ENCODE results near the gene GADD45A.
A peak's percentile ranks its signal among the peaks of the same experiment; 100 is the strongest.
"Not testable (repeated sequence)": the region's sequence is repeated elsewhere in the genome, so short reads cannot be mapped to it uniquely, and the experiment has no call there.

GADD45A gene

GRCh38 chr1:67685067-67685557 lies at the start of gene GADD45A:
TSS of gene GADD45A (plus strand) at chr1:67685201. CDS start at chr1:67685495, 294 bp downstream.
- DNase-seq (ENCODE audit: low read depth in 2 of 2) = peak; percentile 84 to 91

GRCh38 chr1:67636146-67636545 lies 48.9 kb upstream of the GADD45A start:
- DNase-seq (ENCODE audit: low read depth in 2 of 2) = no peak

GRCh38 chr1:67639361-67639760 lies 45.6 kb upstream of the GADD45A start:
- DNase-seq (ENCODE audit: low read depth in 2 of 2) = no peak

GRCh38 chr1:67642629-67643028 lies 42.4 kb upstream of the GADD45A start:
- no peak for DNase-seq (ENCODE audit: low read depth in 2 of 2)

DNA sequence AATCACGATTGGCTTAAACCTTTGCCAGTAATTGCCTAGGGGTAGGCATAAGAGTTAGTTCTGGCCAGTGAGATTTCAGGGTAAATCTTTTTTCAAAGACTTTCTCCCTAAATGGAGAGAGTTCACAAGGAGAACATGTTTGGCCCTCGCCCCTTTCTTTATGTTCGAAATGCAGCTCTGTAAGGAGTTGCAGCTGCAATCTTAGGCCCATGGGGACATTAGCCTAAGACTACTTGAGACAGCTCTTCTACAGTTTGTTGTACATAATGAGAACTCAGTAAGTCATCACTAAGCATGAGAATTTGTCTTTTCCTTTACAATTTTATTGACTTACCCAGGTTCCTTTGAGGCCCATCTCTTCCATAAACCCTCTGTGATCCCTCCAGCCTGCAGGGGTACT lies 40.4 kb upstream of the GADD45A start:
- no peak for DNase-seq (ENCODE audit: low read depth in 2 of 2)

GRCh38 chr1:67645495-67646144 lies 39.4 kb upstream of the GADD45A start:
- no peak for DNase-seq (ENCODE audit: low read depth in 2 of 2)

- DNase-seq (ENCODE audit: low read depth in 2 of 2) = no peak
Measured at GRCh38 chr1:67646145-67647035, 38.6 kb upstream of the GADD45A start.

- no peak for DNase-seq (ENCODE audit: low read depth in 2 of 2)
Measured at GRCh38 chr1:67647036-67647798, 37.8 kb upstream of the GADD45A start.

DNA sequence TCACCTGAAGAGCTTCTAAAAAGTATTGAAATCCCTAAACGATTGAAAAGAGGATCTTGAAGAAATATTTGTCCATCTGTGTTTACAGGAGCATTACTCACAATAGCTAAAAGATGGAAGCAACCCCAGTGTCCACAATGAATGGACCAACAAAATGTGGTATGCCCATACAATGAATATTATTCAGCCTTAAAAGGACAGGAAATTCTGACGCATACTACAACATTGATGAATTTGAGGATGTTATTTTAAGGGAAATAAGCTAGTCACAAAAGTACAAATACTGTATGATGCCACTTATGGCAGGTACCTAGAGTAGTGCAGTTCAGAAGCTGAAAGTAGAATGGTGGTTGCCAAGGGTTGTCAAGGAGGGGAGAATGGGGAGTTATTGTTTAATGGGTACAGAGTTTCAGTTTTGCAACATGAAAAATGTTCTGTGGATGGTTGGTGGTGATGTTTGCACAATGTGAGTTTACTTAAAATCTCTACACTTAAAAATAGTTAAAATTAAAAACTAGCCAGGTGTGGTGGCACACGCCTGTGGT lies 37.1 kb upstream of the GADD45A start:
- DNase-seq (ENCODE audit: low read depth in 2 of 2) = no peak

- DNase-seq (ENCODE audit: low read depth in 2 of 2) = no peak
Measured at GRCh38 chr1:67648582-67649326, 36.2 kb upstream of the GADD45A start.

DNA sequence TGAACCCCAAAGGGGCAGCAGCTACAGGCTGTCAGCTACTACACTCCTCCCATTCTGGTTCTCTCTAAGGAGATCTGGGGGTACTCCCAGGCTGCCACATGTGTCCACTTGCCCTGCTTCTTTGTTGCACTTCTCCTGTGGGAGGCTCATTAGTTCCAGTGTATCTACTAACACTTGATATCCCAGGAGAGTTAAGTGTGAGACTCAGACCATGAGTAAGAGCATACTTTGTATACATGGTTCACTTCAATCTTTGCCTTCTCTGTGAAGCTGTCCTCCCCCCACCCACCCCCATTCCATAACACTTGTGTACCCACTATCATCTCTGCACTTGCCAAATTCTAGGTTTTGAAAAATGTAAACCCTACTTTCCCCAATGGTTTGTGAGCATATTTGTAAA lies 34.9 kb upstream of the GADD45A start:
- DNase-seq (ENCODE audit: low read depth in 2 of 2) = no peak

DNA sequence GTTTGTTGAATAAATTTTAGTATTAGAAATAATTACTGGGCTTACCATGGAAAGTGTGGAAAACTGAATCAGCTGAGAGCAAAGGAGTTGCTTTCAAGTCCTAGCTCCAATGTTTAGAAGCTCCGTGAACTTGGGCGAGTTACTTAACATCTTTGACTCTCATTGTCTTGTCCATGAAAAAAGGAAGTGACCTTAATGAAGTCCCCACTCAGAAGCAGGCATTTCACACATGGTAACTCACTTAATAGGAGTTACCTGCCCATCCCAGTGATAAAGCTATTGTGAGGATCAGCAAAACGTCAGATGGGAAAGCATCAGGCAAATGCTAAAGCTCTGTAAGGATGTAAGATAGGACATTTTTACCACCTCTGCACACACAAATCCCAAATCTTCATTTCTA lies 34.0 kb upstream of the GADD45A start:
- DNase-seq (ENCODE audit: low read depth in 2 of 2) = no peak

DNA sequence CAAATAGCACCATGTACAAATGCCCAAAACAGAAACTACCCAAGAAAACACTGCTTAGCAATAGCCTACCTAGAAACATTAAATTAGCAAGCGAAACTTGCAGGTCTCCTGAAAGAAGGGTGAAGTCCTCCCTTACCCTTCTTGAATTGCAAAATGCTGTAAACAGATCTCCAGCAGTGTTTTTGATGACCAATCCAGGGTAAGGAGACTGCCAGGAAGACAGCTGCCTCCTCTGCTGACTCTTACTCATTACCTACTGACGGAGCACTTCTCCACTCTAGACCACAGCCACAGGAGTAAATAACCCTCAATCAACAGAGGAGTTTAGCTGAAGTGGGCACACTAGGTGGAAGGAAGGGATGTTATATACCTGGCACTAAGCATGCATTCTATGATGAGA lies 32.2 kb upstream of the GADD45A start:
- DNase-seq (ENCODE audit: low read depth in 2 of 2) = no peak

DNA sequence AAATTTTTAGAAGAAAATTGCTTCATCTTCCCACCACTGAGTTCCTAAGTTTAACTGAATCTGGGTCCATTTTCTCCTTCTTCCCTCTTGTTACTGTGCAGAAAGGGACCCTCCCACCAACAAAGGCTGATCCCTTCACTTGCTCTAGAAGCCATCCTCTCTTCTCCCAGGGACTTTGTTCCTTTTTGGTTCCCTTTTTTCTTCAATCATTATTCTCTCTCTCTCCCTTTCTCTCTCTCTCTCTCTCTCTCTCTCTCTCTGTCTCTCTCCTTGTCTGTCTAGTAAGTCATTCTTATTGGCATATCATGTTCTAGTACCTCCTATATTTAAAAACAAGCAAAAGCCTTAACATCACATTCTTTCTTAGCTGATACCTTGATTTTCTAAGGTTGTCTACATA lies 31.7 kb upstream of the GADD45A start:
- no peak for DNase-seq (ENCODE audit: low read depth in 2 of 2)

DNA sequence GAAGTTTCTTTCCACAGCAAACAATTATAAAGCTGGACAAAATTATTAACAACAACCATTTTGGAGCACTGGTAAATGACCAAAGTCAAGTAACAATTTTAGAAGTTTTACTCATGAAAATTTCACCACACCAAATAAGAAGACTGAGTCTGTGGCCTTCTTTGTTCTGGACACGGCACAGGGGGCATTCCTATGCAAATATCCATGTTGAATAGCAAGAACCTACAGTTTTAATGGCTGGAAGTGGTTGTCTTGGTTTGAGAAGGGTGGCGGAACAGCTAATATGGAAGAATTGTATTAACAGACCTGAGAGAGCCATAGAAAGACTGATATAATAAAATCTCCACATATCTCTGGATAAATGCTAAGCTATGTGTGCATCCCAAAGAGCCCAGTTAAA lies 29.4 kb upstream of the GADD45A start:
- DNase-seq (ENCODE audit: low read depth in 2 of 2) = no peak

DNA sequence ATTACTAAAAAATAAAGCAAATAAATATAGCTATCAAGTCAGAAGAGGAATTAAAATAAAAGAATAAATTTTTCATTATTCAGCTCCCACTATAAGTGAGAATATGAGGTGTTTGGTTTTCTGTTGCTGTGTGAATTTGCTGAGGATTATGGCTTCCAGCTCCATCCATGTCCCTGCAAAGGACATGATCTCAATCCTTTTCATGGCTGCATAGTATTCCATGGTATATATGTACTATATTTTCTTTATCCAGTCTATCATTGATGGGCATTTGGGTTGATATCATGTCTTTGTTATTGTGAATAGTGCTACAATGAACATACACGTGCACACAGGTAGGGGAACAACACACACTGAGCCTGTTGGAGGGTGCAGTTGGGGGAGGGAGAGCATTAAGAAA lies 27.8 kb upstream of the GADD45A start:
- DNase-seq (ENCODE audit: low read depth in 2 of 2) = not testable (repeated sequence)

DNA sequence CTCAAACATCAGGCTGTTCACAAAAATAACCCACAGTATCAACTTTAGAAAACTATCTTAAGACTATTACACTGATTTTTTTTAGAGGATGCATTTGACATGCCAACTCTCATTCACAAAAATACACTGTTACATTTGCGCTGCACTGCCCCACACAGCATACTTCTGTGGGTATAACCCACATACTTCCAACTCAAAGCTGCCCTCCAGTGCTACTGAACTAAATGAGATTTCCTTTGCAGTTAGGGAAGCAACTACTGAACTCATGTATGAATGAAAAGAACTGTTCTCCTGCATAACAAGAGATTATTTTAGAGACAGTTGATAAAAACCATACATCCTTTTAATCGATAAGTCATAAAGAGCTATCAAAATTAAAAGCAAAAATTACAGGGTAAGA lies 25.8 kb upstream of the GADD45A start:
- DNase-seq (ENCODE audit: low read depth in 2 of 2) = no peak

DNA sequence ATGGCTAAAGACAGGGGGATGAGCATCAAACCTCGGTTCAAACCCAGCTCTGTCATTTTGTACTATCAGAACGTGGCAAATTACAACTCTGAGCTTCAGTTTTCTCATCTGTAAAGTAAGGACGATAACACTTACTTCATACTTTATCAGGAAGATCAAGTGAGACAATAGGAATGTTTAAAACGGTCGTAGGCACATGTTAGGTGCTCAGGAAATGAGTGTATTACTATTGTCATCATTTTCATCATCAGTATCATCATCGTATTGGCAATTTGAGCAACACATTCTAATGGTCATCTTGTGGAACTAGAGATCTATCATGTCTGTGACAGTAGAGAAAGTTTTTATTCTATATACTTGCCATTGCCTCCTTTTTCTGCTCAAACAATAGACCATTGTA lies 22.1 kb upstream of the GADD45A start:
- no peak for DNase-seq (ENCODE audit: low read depth in 2 of 2)

GRCh38 chr1:67664048-67664447 lies 21.0 kb upstream of the GADD45A start:
- no peak for DNase-seq (ENCODE audit: low read depth in 2 of 2)

- not testable (repeated sequence) for DNase-seq (ENCODE audit: low read depth in 2 of 2)
Measured at GRCh38 chr1:67665307-67665706, 19.7 kb upstream of the GADD45A start.

- DNase-seq (ENCODE audit: low read depth in 2 of 2) = no peak
Measured at GRCh38 chr1:67666636-67667035, 18.4 kb upstream of the GADD45A start.
